ENCODE results near the gene ABHD17C. TPM values are rescaled to one million over a fixed set of nuclear protein-coding genes. Genes with fewer than 3 reads are reported as not detected.

Gene ABHD17C
- total RNA-seq, 2 donors from 2014 or later = 3.6 to 5.3 TPM

DNA sequence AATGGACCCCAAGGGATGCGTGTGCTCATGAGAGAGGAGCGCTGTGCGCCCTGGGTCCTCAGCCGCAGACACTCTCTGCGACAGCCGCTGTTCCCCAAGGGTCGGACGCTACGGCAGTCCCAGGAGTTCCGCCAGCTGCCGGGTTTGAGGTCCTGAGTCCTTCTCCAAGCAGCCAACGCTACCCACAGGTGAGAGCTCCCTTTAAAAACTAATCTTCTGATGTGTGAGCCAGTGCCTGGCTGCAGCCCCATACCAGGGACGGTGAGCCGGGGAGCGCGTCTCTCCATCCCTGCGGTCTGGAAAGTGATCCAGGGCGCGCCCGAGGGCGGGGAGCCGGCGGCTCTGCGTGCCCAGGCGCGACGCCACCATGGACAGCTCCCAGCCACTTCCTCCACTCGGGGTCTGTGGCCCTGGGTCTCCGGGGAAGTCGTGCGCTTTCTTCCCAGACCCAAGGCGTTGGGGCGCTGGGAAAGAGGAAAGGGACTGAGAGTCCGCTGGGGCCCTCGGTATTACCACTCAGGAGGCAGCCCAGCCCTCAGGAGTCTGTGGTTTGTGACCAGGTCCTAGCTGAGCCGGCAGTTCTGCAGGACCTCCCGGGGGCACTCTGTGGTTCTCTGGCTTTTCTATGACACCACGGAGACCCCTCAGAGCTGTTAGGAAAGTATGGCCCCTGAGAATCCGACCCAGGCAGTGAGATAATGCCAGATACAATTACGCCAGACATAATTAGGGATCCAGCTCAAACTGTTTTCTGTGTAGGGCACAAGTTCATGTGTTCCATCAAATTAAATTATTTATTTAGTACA, 85.5 kb downstream of the ABHD17C start:
- intact Hi-C loops (cut with DNase I) = loop anchor here (5.0 kb wide), 1 partner anchor 218 kb away; no protein-coding TSS in a partner anchor
- peaks cover 22% of the 10 kb centered on the region for H3K4me1 ChIP-seq
- H3K27me3 ChIP-seq = peaks cover 0 to 13% of the 10 kb centered on the region in 2 donors
- no peak overlapping the region for H3K4me3 ChIP-seq
- no peak for ATAC-seq
- TF ChIP-seq POLR2A (IDR thresholded peaks at IDR 0.05) = no peak
- TF ChIP-seq CTCF (IDR thresholded peaks at IDR 0.05) = no peak
- DNase-seq = peak; percentile 14 to 42 (median 26)
- H3K36me3 ChIP-seq (replicated peaks in 1 of 2; ENCODE audit: insufficient read depth in 1 of 2, low read depth in 2 of 2) = no peaks in the 10 kb centered on the region
- no peak overlapping the region for H3K27ac ChIP-seq
- 6 to 34% methylated on average over 8 to 40 of the region's 40 CpGs for WGBS, 2 donors
- H3K9me3 ChIP-seq = no peaks in the 10 kb centered on the region

DNA sequence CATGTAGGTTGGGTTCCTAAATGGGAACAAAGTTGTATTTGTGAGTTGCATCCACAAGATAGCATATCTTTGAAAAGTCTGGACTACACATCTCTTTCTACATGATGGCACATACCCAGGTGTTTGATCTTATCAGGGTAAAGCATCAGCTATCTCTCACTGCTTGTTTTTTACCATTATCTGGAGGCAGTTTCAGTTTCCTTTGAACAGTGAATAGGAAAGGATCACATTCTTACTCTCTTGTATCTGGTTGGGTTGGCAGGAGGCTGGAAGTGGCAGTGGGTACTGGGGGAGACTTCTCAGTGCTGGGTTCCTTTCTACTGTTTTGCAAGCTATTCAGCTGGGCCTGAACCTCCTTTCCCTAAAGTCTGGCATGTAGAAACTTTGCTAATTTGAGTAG, 88.2 kb downstream of the ABHD17C start:
- no peak for TF ChIP-seq CTCF (IDR thresholded peaks at IDR 0.05)
- no peak for TF ChIP-seq POLR2A (IDR thresholded peaks at IDR 0.05)
- Histone ChIP-seq H3K36me3 (replicated peaks in 1 of 2; ENCODE audit: insufficient read depth in 1 of 2, low read depth in 2 of 2) (no peaks in the 10 kb centered on the region), H3K9me3 (no peaks in the 10 kb centered on the region), H3K4me1 (peaks cover 22% of the 10 kb centered on the region), H3K4me3 (no peak overlapping the region), H3K27ac (no peak overlapping the region), H3K27me3 (peaks cover 0 to 13% of the 10 kb centered on the region in 2 donors)
- no peak for DNase-seq
- intact Hi-C loops (cut with DNase I) = loop anchor here (5.0 kb wide), 1 partner anchor 221 kb away; no protein-coding TSS in a partner anchor
- ATAC-seq = no peak

- TF ChIP-seq POLR2A (IDR thresholded peaks at IDR 0.05) (no peak), CTCF (IDR thresholded peaks at IDR 0.05) (no peak)
- no peaks in the 10 kb centered on the region for H3K9me3 ChIP-seq
- no peaks in the 10 kb centered on the region for H3K27me3 ChIP-seq
- no peak overlapping the region for H3K4me3 ChIP-seq
- intact Hi-C loops (cut with DNase I) = loop anchor here (5.0 kb wide), 1 partner anchor 123 kb away; no protein-coding TSS in a partner anchor
- H3K4me1 ChIP-seq = peaks cover 4% of the 10 kb centered on the region
- H3K36me3 ChIP-seq (replicated peaks in 1 of 2; ENCODE audit: insufficient read depth in 1 of 2, low read depth in 2 of 2) = no peaks in the 10 kb centered on the region
- no peak overlapping the region for H3K27ac ChIP-seq
- DNase-seq = no peak
- 88 to 94% methylated on average over 5 of the region's 5 CpGs for WGBS, 2 donors
- ATAC-seq = no peak
Measured at GRCh38 chr15:80785335-80785734, 90.2 kb downstream of the ABHD17C start.

- 82 to 86% methylated on average over 5 of the region's 5 CpGs for WGBS, 2 donors
- intact Hi-C loops (cut with DNase I) = loop anchor here (5.0 kb wide), 1 partner anchor 124 kb away; no protein-coding TSS in a partner anchor
- DNase-seq = no peak
Measured at GRCh38 chr15:80785811-80786354, 90.8 kb downstream of the ABHD17C start.

More at GRCh38 chr15:80785811-80786354, 90.8 kb downstream of the ABHD17C start:
- no peak for TF ChIP-seq CTCF (IDR thresholded peaks at IDR 0.05)
- no peak for TF ChIP-seq POLR2A (IDR thresholded peaks at IDR 0.05)
- no peak for ATAC-seq
- Histone ChIP-seq H3K36me3 (replicated peaks in 1 of 2; ENCODE audit: insufficient read depth in 1 of 2, low read depth in 2 of 2) (no peaks in the 10 kb centered on the region), H3K4me1 (no peaks in the 10 kb centered on the region), H3K4me3 (no peak overlapping the region), H3K27ac (no peak overlapping the region), H3K27me3 (no peaks in the 10 kb centered on the region), H3K9me3 (no peaks in the 10 kb centered on the region)
